ENCODE measurements around the gene TUBGCP5. TPM values are rescaled to one million over a fixed set of nuclear protein-coding genes. Genes with fewer than 3 reads are reported as not detected.

The TUBGCP5 gene
- total RNA-seq, 1 experiment from 2014 or later = 23.3 TPM

DNA sequence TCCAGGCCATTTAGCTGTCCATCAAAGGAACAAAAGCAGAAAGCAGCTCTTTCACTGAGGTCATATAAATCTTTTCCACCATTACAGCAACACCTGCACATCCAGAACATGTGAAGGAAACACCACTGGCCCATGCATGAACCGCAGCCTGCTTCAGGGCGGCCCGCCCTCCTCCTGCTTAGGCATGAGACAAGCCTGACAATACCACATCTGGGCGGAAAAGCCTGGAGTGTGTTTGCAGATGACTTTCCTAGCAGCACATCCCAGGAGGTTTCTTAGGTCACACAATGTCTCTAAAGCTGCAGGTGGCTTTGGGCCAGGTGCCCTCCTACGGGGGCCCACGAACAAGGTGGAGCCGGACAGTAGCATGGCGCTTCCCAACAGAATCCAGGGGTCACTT, 78.8 kb downstream of the TUBGCP5 start:
- no peaks in the 10 kb centered on the region for H3K36me3 ChIP-seq (ENCODE audit: control insufficient read depth, insufficient read depth, low read length)
- no peak for TF ChIP-seq POLR2AphosphoS5 (IDR thresholded peaks at IDR 0.05; ENCODE audit: low read depth, low read length)
- in situ Hi-C loops (cut with HindIII; ENCODE audit: low pct_unique_long_range_greater_than_20kb, low sequenced_read_pairs) (no loop called here), intact Hi-C loops (cut with micrococcal nuclease; ENCODE audit: unreplicated experiment) (no loop called here)
- ATAC-seq = no peak
- H3K4me3 ChIP-seq (ENCODE audit: low read depth in 2 of 2, low read length in 2 of 2) = no peak overlapping the region
- no TSS peak for BruUV-seq (replicated peaks)
- CTCF ChIA-PET = no interaction called here
- peaks cover 32% of the 10 kb centered on the region for H3K4me1 ChIP-seq (ENCODE audit: control insufficient read depth, insufficient read depth, low read length)
- DNase-seq (ENCODE audit: low read depth, low spot score) = no peak
- no peaks in the 10 kb centered on the region for H3K27me3 ChIP-seq (ENCODE audit: control insufficient read depth, insufficient read depth, low read length)
- no peaks in the 10 kb centered on the region for H3K9me3 ChIP-seq (ENCODE audit: control insufficient read depth, insufficient read depth, low read depth, low read length)
- POLR2A ChIA-PET = no interaction called here
- H3K27ac ChIP-seq (ENCODE audit: low read length) = no peak overlapping the region

DNA sequence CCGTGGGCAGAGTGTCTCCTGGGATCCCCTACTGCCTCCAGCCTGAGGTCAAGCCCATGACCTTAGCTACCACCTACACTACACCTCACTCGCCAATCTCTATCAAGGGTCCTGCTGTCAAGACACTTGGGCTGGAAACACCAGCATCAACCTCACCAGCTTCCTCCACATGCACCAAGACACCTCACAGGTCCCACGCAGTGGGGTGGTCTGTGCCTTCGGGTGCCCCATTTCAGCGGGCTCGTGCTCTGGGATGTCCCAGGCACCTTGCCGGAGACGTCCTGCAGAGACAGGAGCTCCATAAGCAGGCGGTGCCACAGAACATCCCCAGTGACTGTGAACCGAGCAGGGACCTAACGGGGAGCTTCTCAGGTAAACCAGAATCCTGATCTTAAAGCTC, 79.2 kb downstream of the TUBGCP5 start:
- CTCF ChIA-PET = no interaction called here
- TF ChIP-seq TCF7L2 (IDR thresholded peaks at IDR 0.05; ENCODE audit: low read depth, low read length) (no peak), POLR2AphosphoS5 (IDR thresholded peaks at IDR 0.05; ENCODE audit: low read depth, low read length) (no peak), SIN3A (IDR thresholded peaks at IDR 0.05; ENCODE audit: borderline replicate concordance, insufficient read depth, low read depth, low read length) (no peak)
- TF ChIP-seq, protein P1, sequence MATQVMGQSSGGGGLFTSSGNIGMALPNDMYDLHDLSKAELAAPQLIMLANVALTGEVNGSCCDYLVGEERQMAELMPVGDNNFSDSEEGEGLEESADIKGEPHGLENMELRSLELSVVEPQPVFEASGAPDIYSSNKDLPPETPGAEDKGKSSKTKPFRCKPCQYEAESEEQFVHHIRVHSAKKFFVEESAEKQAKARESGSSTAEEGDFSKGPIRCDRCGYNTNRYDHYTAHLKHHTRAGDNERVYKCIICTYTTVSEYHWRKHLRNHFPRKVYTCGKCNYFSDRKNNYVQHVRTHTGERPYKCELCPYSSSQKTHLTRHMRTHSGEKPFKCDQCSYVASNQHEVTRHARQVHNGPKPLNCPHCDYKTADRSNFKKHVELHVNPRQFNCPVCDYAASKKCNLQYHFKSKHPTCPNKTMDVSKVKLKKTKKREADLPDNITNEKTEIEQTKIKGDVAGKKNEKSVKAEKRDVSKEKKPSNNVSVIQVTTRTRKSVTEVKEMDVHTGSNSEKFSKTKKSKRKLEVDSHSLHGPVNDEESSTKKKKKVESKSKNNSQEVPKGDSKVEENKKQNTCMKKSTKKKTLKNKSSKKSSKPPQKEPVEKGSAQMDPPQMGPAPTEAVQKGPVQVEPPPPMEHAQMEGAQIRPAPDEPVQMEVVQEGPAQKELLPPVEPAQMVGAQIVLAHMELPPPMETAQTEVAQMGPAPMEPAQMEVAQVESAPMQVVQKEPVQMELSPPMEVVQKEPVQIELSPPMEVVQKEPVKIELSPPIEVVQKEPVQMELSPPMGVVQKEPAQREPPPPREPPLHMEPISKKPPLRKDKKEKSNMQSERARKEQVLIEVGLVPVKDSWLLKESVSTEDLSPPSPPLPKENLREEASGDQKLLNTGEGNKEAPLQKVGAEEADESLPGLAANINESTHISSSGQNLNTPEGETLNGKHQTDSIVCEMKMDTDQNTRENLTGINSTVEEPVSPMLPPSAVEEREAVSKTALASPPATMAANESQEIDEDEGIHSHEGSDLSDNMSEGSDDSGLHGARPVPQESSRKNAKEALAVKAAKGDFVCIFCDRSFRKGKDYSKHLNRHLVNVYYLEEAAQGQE (IDR thresholded peaks at IDR 0.05; ENCODE audit: insufficient read depth in 1 of 2, low read depth in 2 of 2, low read length in 1 of 2) = no peak
- TF ChIP-seq, protein P2, sequence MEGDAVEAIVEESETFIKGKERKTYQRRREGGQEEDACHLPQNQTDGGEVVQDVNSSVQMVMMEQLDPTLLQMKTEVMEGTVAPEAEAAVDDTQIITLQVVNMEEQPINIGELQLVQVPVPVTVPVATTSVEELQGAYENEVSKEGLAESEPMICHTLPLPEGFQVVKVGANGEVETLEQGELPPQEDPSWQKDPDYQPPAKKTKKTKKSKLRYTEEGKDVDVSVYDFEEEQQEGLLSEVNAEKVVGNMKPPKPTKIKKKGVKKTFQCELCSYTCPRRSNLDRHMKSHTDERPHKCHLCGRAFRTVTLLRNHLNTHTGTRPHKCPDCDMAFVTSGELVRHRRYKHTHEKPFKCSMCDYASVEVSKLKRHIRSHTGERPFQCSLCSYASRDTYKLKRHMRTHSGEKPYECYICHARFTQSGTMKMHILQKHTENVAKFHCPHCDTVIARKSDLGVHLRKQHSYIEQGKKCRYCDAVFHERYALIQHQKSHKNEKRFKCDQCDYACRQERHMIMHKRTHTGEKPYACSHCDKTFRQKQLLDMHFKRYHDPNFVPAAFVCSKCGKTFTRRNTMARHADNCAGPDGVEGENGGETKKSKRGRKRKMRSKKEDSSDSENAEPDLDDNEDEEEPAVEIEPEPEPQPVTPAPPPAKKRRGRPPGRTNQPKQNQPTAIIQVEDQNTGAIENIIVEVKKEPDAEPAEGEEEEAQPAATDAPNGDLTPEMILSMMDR (IDR thresholded peaks at IDR 0.05) = no peak
- in situ Hi-C loops (cut with HindIII; ENCODE audit: low pct_unique_long_range_greater_than_20kb, low sequenced_read_pairs) = no loop called here
- Histone ChIP-seq H3K4me1 (ENCODE audit: control insufficient read depth, insufficient read depth, low read length) (peaks cover 28% of the 10 kb centered on the region), H3K27ac (ENCODE audit: low read length) (no peak overlapping the region), H3K4me3 (ENCODE audit: low read depth in 2 of 2, low read length in 2 of 2) (no peak overlapping the region), H3K9me3 (ENCODE audit: control insufficient read depth, insufficient read depth, low read depth, low read length) (no peaks in the 10 kb centered on the region), H3K36me3 (ENCODE audit: control insufficient read depth, insufficient read depth, low read length) (no peaks in the 10 kb centered on the region), H3K27me3 (ENCODE audit: control insufficient read depth, insufficient read depth, low read length) (no peaks in the 10 kb centered on the region)
- intact Hi-C loops (cut with micrococcal nuclease; ENCODE audit: unreplicated experiment) = no loop called here
- no peak for ATAC-seq
- no TSS peak for BruUV-seq (replicated peaks)
- no peak for DNase-seq (ENCODE audit: low read depth, low spot score)
- POLR2A ChIA-PET = no interaction called here

DNA sequence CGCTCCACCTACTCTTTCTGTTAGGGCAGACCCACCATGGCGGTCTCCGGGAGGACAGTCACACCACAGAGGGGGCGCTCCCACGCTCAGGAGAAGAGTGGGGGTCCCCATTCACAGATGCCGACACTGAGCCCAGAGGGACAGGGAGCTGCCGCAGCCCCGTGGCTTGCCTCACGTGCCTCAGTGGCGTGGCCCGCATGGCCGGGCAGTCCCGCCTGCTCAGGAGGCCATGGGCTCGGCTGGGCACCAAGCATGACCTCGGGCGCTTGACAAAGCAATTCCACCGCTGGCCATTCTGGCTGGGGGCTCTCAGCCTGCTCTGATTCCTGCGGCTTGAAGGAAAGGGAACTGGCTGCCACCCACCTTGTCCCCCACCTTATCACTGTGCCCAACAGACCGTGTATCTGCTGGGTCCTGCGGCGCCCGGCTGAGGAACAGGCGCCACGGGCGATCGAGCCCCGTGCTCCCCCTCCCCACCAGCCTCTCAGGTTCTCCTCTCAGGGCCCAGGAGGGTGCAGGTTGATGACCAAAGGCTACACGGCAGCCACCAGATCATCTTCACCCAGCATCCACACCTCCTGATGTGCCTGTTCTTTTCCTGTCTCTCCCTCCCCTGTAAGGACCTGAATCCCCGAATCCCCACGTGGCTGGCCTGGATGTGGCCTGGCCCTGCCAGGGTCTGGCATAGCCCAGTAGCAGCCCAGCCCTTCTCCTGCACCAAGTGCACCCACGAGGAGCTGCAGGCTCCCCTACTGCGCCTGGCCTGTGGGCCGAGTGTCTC, 79.9 kb downstream of the TUBGCP5 start:
- H3K36me3 ChIP-seq (ENCODE audit: control insufficient read depth, insufficient read depth, low read length) = no peaks in the 10 kb centered on the region
- ChIA-PET CTCF (no interaction called here), POLR2A (no interaction called here)
- in situ Hi-C loops (cut with HindIII; ENCODE audit: low pct_unique_long_range_greater_than_20kb, low sequenced_read_pairs) (no loop called here), intact Hi-C loops (cut with micrococcal nuclease; ENCODE audit: unreplicated experiment) (no loop called here)
- ATAC-seq (no peak), DNase-seq (ENCODE audit: low read depth, low spot score) (no peak)
- H3K4me1 ChIP-seq (ENCODE audit: control insufficient read depth, insufficient read depth, low read length) = peaks cover 22% of the 10 kb centered on the region
- no peak overlapping the region for H3K4me3 ChIP-seq (ENCODE audit: low read depth in 2 of 2, low read length in 2 of 2)
- BruUV-seq (replicated peaks) = no TSS peak
- TF ChIP-seq POLR2AphosphoS5 (IDR thresholded peaks at IDR 0.05; ENCODE audit: low read depth, low read length) (no peak), SIN3A (IDR thresholded peaks at IDR 0.05; ENCODE audit: borderline replicate concordance, insufficient read depth, low read depth, low read length) (no peak), TCF7L2 (IDR thresholded peaks at IDR 0.05; ENCODE audit: low read depth, low read length) (no peak)
- TF ChIP-seq, protein P2 (IDR thresholded peaks at IDR 0.05) = no peak
- TF ChIP-seq, protein P1 (IDR thresholded peaks at IDR 0.05; ENCODE audit: insufficient read depth in 1 of 2, low read depth in 2 of 2, low read length in 1 of 2) = no peak
- H3K27ac ChIP-seq (ENCODE audit: low read length) = no peak overlapping the region
- no peaks in the 10 kb centered on the region for H3K27me3 ChIP-seq (ENCODE audit: control insufficient read depth, insufficient read depth, low read length)
- no peaks in the 10 kb centered on the region for H3K9me3 ChIP-seq (ENCODE audit: control insufficient read depth, insufficient read depth, low read depth, low read length)

All from Panc1 (cell line).